ENCODE data around the gene KIF1A.

GRCh38 chr2:240852671-240853314 is 32.8 kb upstream of the KIF1A start:
- TF ChIP-seq POLR2AphosphoS5 (IDR thresholded peaks at IDR 0.05; ENCODE audit: low read depth, low read length) (no peak), TAF1 (IDR thresholded peaks at IDR 0.05; ENCODE audit: borderline replicate concordance, insufficient read depth, low read length) (no peak), REST (IDR thresholded peaks at IDR 0.05; ENCODE audit: insufficient read depth in 1 of 2, low read depth in 2 of 2, low read length in 2 of 2) (no peak)
